Hindlimb muscle (tissue), 1 donor: ENCODE data around the gene ZNF784. TPM values are rescaled to one million over a fixed set of nuclear protein-coding genes. Genes with fewer than 3 reads are reported as not detected.
A peak's percentile ranks its signal among the peaks of the same experiment; 100 is the strongest.
"Not testable (repeated sequence)": the region's sequence is repeated elsewhere in the genome, so short reads cannot be mapped to it uniquely, and the experiment has no call there.

ENCODE experiments used
- DNase-seq: peaks from one replicate; pipeline ENCODE4 v3.0.0-alpha.2; 2013
- polyA plus RNA-seq: library from polyadenylated mRNA; unstranded; fragments of 120-200 nt; gene quantifications from one replicate; pipeline ENCODE4 v1.2.1, GENCODE V29; 2013; ENCODE audit not compliant: insufficient read length

ZNF784 gene
- polyA plus RNA-seq, 1 donor: 9.3 TPM

DNA sequence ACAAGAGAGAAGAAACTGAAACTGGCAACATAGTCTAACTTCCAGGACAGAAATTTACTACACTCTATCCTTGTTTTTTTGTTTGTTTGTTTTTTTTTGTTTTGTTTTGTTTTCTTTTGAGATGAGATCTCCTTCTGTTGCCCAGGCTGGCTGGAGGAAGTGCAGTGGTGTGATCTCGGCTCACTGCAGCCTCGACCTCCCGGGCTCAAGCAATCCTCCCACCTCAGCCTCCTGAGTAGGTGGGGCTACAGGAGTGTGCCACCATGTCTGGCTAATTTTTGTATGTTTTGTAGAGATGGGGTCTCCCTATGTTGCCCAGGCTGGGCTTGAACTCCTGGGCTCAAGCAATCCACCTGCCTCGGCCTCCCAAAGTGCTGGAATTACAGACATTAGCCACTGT, 42.1 kb downstream of the ZNF784 start:
- not testable (repeated sequence) for DNase-seq

DNA sequence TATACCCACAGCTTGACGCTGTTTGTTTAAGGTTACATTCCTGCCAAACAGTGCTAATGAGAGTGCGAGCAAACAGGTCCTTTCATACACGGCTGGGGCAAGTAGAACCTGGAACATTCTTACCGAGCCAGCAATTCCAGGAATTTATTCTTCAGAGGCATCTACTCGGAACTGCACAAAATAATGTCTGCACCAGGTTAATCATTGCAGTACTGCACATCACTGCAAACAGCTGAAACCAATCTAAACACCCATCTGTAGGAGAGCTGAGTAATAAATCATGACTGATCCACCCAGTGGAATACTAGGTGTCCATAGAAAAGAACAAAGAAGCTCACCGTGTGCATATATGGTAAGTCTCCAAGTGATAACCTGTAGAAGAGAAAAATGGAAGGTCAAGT, 42.5 kb downstream of the ZNF784 start:
- no peak for DNase-seq

DNA sequence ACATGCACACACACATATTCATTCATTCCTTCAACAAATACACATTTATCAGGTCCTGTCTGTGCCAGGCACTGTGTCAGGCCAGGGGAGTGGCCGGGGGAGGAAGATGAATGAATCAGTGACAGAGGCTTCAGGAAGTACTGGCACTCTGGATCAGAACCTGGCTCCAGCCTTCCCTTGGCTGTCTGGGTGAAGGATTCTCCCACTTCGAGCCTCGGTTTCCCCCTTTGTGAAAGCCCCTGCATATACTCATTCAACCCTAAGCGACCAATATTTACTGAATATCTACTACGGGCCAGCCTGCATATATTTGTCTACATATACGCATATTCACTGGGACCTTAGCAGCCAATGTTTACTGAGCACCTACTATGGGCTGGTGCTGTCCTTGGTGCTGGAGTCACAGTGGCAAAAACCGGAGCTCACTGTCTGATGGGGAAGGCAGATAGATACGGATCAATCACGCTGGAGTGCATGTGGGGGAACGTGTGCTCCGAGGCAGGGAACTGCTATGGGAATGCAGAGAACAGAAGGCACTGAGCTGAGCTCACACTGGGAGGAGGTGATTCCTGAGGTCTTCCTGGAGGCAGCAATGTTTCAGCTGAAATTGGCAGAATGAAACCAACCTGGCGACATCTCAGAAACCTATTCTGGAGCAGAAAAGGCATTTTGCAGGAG, 43.1 kb downstream of the ZNF784 start:
- no peak for DNase-seq

DNA sequence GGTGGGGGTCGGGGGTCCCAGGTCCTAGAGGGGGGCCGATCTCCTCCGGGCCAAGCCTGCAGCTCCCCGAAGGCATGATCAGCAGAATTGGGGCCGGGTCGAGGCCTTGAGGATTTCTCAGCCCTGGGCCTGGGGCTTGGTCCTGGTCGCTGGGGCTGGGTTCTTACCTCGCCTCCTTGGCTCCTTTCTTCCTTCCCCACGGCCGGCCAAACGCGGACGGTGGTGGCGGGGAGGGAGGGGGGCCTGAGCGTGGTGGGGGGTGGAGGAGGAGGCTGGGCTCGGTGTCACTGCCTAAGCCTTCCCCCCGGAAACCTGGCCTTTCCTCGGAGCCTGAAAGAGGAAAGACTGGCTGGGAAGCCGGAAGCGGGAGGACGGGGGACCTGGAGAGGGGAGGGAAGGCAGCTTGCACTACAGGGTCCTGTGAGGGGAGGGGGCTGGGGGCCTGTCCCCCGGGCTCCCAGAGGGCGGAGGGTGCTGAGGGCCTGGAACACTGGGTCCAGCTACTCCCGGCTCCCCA, 43.7 kb downstream of the ZNF784 start, which contains the start of gene ZNF579:
ZNF579 (minus strand) TSS at position 221 of the 517 bp plus-strand sequence. CDS start 1,209 bp downstream, outside the sequence.
- DNase-seq: peak; percentile 91

DNA sequence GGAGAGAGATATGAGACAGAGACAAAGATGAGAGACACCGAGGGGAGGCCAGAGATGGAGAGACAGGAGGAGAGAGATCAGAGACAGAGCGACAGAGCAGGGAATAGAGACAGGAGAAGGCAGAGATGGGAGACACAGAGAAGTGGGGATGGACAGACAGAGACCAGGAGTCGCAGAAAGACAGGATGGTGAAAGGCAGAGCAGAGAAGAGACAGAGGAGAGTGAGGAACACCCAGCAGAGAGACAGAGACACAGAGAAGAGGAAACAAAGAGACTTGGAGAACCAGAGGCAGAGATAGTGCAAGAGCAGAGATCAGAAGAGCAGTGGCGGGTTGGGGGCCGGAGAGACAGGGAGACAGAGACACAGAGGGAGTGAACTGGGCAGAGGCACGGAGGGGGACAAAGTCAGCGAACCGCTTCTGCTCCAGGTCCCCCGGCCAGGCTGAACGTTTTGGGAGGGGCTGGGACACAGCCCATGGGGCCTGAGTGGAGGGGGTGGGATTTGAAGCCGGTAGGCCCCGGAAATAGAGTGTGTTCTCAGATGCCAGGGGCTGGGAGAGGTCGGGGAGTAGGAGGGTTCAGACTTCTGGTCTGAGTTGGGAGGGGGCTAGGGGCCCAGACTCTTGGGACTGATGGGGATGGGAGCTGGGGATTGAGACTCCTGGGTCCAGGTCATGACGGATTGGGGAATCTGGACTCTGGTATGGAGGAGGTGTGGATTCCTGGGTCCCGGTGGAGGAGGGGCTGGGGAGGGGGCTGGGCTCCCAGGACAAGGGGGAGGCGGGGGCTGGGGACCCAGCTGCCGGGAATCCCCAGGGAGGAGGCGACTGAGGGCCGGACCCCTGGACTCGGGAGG, 44.4 kb downstream of the ZNF784 start:
- peak; percentile 58 for DNase-seq

DNA sequence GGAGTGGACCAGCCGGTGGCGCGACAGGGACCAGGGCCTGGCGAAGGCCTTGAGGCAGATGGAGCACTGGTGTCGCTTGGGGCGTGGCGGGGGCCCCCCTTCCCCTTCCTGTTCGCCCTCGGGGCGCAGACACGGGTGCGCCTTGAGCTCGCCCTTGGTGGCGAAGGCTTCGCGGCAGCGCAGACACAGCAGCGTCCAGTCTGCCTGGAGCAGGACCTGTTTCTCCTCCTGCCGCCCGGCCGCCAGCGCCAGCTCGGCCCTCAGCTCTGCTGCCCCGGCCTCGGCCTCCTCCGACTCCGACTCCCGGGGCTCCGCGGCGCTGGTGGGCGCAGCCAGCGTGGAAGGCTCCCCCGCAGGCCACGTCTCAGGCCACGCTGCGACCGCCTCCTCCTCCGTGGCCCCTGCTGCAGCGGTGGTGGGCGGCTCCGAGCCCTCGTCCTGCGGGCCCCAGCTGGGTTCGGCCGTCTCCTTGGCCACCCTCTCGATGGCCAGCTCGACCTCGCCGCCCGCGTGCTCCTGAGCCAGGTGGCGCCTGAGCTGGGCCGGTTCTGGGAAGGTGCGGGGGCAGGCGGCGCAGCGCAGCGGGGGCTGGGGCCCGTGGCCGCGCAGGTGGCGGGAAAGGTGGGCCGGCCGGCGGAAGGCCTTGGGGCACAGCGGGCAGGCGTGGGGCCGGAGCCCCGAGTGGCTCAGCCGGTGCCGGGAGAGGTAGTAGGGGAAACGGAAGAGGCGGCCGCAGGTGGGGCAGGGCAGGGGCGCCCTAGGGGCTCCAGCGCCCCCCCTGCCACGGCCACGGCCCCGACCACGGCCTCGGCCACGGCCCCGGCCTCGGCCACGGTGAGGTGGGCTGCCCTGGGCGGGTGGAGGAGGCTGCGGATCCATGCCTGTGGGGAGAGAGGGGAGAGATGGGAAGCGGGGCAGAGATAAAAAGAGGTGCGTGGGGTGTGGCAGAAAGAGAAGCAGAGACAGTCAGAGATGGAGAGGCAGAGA, 45.3 kb downstream of the ZNF784 start:
- DNase-seq: no peak

DNA sequence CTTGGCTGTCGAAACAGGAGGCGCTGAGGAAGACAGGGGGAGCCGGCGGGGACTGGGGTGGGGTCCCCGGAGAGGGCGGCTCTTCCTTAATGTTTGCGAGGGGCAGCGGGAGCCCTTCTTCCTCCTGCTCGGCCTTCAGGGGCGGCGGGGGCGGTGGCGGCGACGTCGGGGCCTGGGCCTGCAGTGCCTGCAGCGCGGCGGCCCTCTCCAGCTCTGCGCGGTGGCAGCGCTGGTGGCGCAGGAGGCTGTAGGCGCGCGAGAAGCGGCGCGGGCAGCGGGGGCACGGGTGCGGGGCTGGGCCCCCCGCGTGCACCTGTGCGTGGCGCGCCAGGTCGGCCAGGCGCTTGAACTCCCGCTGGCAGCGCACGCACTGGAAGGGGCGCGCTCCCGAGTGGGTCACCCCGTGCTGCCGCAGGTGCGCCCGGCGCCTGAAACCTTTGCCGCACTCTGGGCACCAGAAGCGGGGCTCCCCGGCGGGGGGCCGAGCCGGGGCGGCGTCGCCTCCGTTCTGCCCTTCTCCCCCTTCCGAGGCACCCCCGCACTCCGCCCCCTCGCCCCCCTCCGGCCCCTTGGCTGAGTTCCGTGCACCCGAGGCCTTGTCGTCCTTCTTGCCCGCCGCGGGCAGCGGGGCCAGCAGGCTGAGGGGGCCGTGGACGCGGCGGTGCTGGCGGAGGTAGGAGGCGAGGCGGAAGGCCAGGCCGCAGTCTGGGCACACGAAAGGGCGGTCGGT, 46.2 kb downstream of the ZNF784 start:
- no peak for DNase-seq

DNA sequence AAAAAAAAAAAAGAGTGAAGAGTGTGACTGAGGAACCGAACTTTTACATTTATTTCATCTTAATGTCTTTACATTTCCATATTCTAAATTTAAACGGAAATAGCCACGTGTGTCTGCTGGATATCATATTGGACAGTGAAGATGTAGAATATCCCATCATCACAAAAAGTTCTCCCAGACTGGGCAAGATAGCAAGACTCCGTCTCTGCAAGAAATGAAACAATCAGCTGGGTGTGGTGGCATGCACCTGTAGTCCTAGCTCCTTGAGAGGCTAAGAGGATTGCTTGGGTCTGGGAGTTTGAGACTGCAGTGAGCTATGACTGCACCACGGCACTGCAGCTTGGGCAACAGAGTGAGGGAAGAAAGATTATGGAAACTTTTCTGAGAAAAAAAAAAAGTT, 47.6 kb downstream of the ZNF784 start:
- DNase-seq: no peak

DNA sequence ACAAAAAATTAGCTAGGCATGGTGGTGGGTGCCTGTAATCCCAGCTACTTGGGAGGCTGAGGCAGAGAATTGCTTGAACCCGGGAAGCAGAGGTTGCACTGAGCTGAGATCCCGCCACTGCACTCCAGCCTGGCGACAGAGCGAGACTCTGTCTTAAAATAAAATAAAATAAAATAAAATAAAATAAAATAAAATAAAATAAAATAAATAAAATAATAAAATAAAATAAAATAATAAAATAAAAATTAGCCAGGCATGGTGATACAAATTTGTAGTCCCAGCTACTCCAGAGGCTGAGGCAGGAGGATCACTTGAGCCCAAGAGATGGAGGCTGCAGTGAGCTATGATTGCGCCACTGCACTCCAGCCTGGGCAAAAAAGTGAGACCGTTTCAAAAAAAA, 50.4 kb downstream of the ZNF784 start:
- not testable (repeated sequence) for DNase-seq

Other genes with a start within 250 kb of the ZNF784 start
- gene TMEM190, start 247.7 kb downstream of the ZNF784 start, polyA plus RNA-seq: not detected
- gene TMEM238, start 240.3 kb downstream of the ZNF784 start, polyA plus RNA-seq: 0.32 TPM
- 1,898 TPM for gene RPL28, start 238.6 kb downstream of the ZNF784 start, polyA plus RNA-seq
- gene UBE2S, start 216.8 kb downstream of the ZNF784 start, polyA plus RNA-seq: 47.2 TPM
- 0.18 TPM for gene SHISA7, start 181.3 kb downstream of the ZNF784 start, polyA plus RNA-seq
- 36.1 TPM for gene ISOC2, start 162.9 kb downstream of the ZNF784 start, polyA plus RNA-seq
- gene C19orf85, start 159.8 kb downstream of the ZNF784 start, polyA plus RNA-seq: not detected
- gene ZNF628, start 147.9 kb downstream of the ZNF784 start, polyA plus RNA-seq: 5.0 TPM
- gene NAT14, start 139.4 kb downstream of the ZNF784 start, polyA plus RNA-seq: 29.9 TPM
- 13.3 TPM for gene SSC5D, start 136.1 kb downstream of the ZNF784 start, polyA plus RNA-seq
- 3.2 TPM for gene SBK2, start 87.4 kb downstream of the ZNF784 start, polyA plus RNA-seq
- gene SBK3, start 79.0 kb downstream of the ZNF784 start, polyA plus RNA-seq: 0.15 TPM
- 12.7 TPM for gene ZNF579, start 43.7 kb downstream of the ZNF784 start, polyA plus RNA-seq
- gene FIZ1, start 25.0 kb downstream of the ZNF784 start, polyA plus RNA-seq: 11.3 TPM
- 10.9 TPM for gene ZNF524, start 24.3 kb downstream of the ZNF784 start, polyA plus RNA-seq
- gene ZNF865, start 18.9 kb downstream of the ZNF784 start, polyA plus RNA-seq: 10.0 TPM
- 26.0 TPM for gene ZNF580, start 16.4 kb upstream of the ZNF784 start, polyA plus RNA-seq
- 36.4 TPM for gene ZNF581, start 19.1 kb upstream of the ZNF784 start, polyA plus RNA-seq
- 16.1 TPM for gene CCDC106, start 23.6 kb upstream of the ZNF784 start, polyA plus RNA-seq
- 123 TPM for gene U2AF2, start 30.5 kb upstream of the ZNF784 start, polyA plus RNA-seq
- 103 TPM for gene EPN1, start 50.7 kb upstream of the ZNF784 start, polyA plus RNA-seq
- gene NLRP9, start 113.8 kb upstream of the ZNF784 start, polyA plus RNA-seq: not detected
- 0.26 TPM for gene RFPL4A, start 134.5 kb upstream of the ZNF784 start, polyA plus RNA-seq
- not detected for gene RFPL4AL1, start 144.6 kb upstream of the ZNF784 start, polyA plus RNA-seq
- gene NLRP11, start 207.4 kb upstream of the ZNF784 start, polyA plus RNA-seq: not detected
- gene NLRP4, start 212.0 kb upstream of the ZNF784 start, polyA plus RNA-seq: not detected